Lung (tissue), 12 donors: ENCODE data around the gene PSME3IP1. TPM values are rescaled to one million over a fixed set of nuclear protein-coding genes. Genes with fewer than 3 reads are reported as not detected.

Experiments
- ATAC-seq: fragments of 200-7000 bp; cut with Tn5 transposase; one replicate; pipeline ENCODE4 v1.9.1; 2020; ENCODE audit warnings: moderate number of reproducible peaks; ENCODE audit not compliant: insufficient read depth, low FRiP score
- DNase-seq, 3 donors: peaks; one replicate each; pipeline ENCODE4 v3.0.0-alpha.2; 2013 to 2017
- H3K27ac ChIP-seq, 2 donors: one replicate each; pipeline ENCODE4 v1.5.1; 2013; ENCODE audit warnings: mild to moderate bottlenecking in 2 of 2, moderate library complexity in 2 of 2, control low read depth in 1 of 2, inconsistent platforms in 1 of 2, low read depth in 1 of 2, low read length in 1 of 2
- H3K27me3 ChIP-seq, 3 donors: one replicate each; pipeline ENCODE4 v1.5.1; 2013; ENCODE audit warnings: low read length in 2 of 3; ENCODE audit not compliant: control insufficient read depth in 3 of 3, insufficient read depth in 3 of 3
- H3K36me3 ChIP-seq, 4 donors: one replicate each; pipeline ENCODE4 v1.5.1; 2013; ENCODE audit warnings: low read length in 4 of 4, mild to moderate bottlenecking in 1 of 4, moderate library complexity in 1 of 4; ENCODE audit not compliant: control insufficient read depth in 4 of 4, insufficient read depth in 4 of 4
- H3K4me1 ChIP-seq, 5 donors: one replicate each; pipeline ENCODE4 v1.5.1; 2013; ENCODE audit warnings: low read length in 5 of 5, mild to moderate bottlenecking in 2 of 5, moderate library complexity in 1 of 5; ENCODE audit not compliant: control insufficient read depth in 5 of 5, insufficient read depth in 5 of 5
- H3K4me3 ChIP-seq: one replicate; pipeline ENCODE4 v1.5.1; 2013; ENCODE audit warnings: mild to moderate bottlenecking, control low read depth, moderate library complexity
- H3K9ac ChIP-seq, 2 donors: one replicate each; pipeline ENCODE4 v1.5.1; 2013; ENCODE audit warnings: low read length in 2 of 2, control low read depth in 1 of 2; ENCODE audit not compliant: insufficient read depth in 1 of 2
- H3K9me3 ChIP-seq, 4 donors: one replicate each; pipeline ENCODE4 v1.5.1; 2013; ENCODE audit warnings: low read length in 3 of 4, mild to moderate bottlenecking in 1 of 4, moderate library complexity in 1 of 4; ENCODE audit not compliant: control insufficient read depth in 4 of 4, insufficient read depth in 3 of 4
- WGBS, 2 donors: extraction: QIAGEN DNeasy Blood & Tissue Kit; methylation state at CpG; one replicate each; pipeline ENCODE4 v1.1.7; 2013; 5-methylcytosine and 5-hydroxymethylcytosine counted together
- polyA plus RNA-seq, 2 donors: library from polyadenylated mRNA; stranded (reverse); fragments of 200-250 nt; gene quantifications; one replicate each; pipeline ENCODE4 v1.2.1, GENCODE V29; 2013
- total RNA-seq, 2 donors: library from RNA; depleted of rRNA in 1 of 2; stranded (reverse); fragments of >200 nt in 1 of 2; gene quantifications; one replicate each; pipeline ENCODE4 v1.2.1, GENCODE V29; 2014 to 2021
- TF ChIP-seq, protein P1 (sequence below): IDR thresholded peaks from 2 replicates; pipeline ENCODE4 v1.5.1; 2012; ENCODE audit warnings: mild to moderate bottlenecking; ENCODE audit errors: control extremely low read depth, extremely low read depth
- donor health status: control.
- donor health status: control.
- donor health status: Bipolar disorder and iron deficiency.
- donor health status: healthy.
- donor health status: DM: yes; HTN: yes; CAD: no.

Gene PSME3IP1
- total and polyA plus RNA-seq, 4 donors = 59.3 to 83.1 (median 63.1) TPM

DNA sequence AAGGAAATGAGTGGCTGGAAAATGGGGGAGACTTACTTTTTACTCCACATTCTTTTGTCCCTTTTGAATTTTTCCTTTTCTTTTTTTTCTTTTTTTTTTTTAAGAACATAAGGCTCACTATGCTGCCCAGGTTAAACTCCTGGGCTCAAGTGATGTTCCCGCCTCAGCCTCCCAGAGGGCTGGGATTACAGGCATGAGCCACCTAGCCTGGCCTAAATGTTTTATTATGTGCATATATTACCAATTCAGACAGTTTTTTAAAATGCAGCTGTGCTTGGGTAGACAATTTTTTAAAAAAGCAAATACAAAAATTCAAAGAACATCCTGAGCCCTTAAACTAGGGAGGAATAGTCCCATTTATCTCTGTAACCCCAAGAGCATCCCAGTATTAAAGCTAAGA lies 28.3 kb downstream of the PSME3IP1 start:
- WGBS, 2 donors = 95 to 96% methylated on average over 1 of the region's 1 CpG
- Histone ChIP-seq H3K4me3 (no peak overlapping the region), H3K9ac (no peak overlapping the region), H3K27me3 (no peaks in the 10 kb centered on the region), H3K9me3 (no peaks in the 10 kb centered on the region), H3K4me1 (peaks cover 0 to 3% (median 0%) of the 10 kb centered on the region in 5 donors), H3K36me3 (peaks cover 17 to 29% (median 23%) of the 10 kb centered on the region in 4 donors), H3K27ac (no peak overlapping the region)
- ATAC-seq (no peak), DNase-seq (no peak)
- TF ChIP-seq, protein P1, sequence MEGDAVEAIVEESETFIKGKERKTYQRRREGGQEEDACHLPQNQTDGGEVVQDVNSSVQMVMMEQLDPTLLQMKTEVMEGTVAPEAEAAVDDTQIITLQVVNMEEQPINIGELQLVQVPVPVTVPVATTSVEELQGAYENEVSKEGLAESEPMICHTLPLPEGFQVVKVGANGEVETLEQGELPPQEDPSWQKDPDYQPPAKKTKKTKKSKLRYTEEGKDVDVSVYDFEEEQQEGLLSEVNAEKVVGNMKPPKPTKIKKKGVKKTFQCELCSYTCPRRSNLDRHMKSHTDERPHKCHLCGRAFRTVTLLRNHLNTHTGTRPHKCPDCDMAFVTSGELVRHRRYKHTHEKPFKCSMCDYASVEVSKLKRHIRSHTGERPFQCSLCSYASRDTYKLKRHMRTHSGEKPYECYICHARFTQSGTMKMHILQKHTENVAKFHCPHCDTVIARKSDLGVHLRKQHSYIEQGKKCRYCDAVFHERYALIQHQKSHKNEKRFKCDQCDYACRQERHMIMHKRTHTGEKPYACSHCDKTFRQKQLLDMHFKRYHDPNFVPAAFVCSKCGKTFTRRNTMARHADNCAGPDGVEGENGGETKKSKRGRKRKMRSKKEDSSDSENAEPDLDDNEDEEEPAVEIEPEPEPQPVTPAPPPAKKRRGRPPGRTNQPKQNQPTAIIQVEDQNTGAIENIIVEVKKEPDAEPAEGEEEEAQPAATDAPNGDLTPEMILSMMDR = no peak

DNA sequence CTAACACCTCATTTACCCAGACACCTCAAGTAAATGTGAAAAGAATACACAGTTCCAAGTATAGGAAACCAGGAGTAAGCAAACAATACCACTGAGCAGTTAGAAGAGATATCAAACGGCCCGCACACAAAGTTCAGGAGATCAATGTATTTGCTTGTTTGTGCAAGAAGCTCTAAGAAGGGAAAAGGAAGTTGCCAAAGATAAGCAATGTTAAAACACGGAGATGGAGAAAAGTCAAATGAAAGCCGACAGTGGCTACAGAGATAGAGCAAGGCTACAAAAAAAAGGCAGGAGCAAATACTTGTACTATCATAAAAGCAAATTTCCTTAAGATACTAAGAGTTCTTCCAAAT lies 29.5 kb downstream of the PSME3IP1 start:
- 24 to 49% methylated on average over 4 of the region's 4 CpGs for WGBS, 2 donors
- ATAC-seq (no peak), DNase-seq (no peak)
- TF ChIP-seq, protein P1 = no peak
- Histone ChIP-seq H3K9ac (no peak overlapping the region), H3K9me3 (no peaks in the 10 kb centered on the region), H3K4me1 (peaks cover 0 to 3% (median 0%) of the 10 kb centered on the region in 5 donors), H3K36me3 (peaks cover 17 to 30% (median 23%) of the 10 kb centered on the region in 4 donors), H3K4me3 (no peak overlapping the region), H3K27ac (no peak overlapping the region), H3K27me3 (no peaks in the 10 kb centered on the region)

DNA sequence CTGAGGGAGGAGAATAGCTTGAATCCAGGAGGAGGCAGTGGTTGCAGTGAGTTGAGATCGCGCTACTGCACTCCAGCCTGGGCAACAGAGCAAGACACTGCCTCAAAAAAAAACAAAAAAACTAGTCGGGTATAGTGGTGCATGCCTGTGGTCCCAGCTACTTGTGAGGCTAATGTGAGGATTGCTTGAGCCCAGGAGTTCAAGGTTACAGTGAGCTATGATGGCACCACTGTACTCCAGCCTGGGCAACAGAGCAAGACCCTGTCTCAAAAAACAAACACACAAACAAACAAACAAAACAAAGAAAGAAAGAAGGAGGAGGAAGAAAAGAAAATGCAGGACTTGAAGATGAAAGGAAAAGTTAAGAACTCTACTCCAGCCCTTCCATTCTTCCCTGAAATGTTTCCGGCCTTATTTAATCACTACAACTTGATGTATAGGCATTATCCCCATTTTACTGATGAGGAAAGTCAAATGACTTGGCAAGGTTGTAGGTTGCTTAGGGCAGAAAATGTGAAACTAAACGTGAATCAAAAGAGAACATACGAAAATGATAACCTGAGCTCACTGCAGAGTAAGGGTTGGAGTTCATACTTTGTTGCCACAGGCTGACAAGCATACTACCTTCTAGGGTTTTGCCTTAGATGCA lies 30.0 kb downstream of the PSME3IP1 start:
- no peaks in the 10 kb centered on the region for H3K9me3 ChIP-seq
- no peaks in the 10 kb centered on the region for H3K27me3 ChIP-seq
- TF ChIP-seq, protein P1 = no peak
- ATAC-seq (no peak), DNase-seq (no peak)
- WGBS, 2 donors = 77 to 80% methylated on average over 6 of the region's 6 CpGs
- no peak overlapping the region for H3K9ac ChIP-seq
- no peak overlapping the region for H3K27ac ChIP-seq
- H3K4me3 ChIP-seq = no peak overlapping the region
- peaks cover 17 to 29% (median 22%) of the 10 kb centered on the region in 4 donors for H3K36me3 ChIP-seq
- peaks cover 0 to 6% (median 0%) of the 10 kb centered on the region in 5 donors for H3K4me1 ChIP-seq

DNA sequence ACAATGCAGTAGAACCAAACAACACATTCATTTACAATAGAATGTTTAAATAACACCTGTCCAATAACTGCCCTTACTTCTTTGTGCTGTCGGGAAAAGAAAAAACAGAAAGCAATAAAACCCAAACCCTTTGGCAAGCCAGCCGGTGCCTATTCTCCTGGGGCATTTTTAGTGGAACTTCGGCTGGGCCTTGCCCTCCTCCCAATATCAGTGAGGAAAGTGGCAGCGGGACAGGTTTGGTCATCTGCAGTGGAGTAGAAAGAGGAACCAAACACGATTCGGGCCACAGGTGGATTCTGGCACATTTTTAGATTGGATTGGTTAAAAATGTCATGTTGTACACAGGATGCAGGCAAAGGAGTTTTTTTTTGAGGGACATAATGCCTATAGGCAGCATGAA lies 32.0 kb downstream of the PSME3IP1 start:
- Histone ChIP-seq H3K9me3 (no peaks in the 10 kb centered on the region), H3K27ac (no peak overlapping the region), H3K27me3 (no peaks in the 10 kb centered on the region), H3K36me3 (peaks cover 17 to 29% (median 23%) of the 10 kb centered on the region in 4 donors), H3K4me1 (peaks cover 0 to 12% (median 0%) of the 10 kb centered on the region in 5 donors), H3K4me3 (no peak overlapping the region), H3K9ac (no peak overlapping the region)
- WGBS, 2 donors = 85 to 88% methylated on average over 6 of the region's 6 CpGs
- TF ChIP-seq, protein P1 = no peak
- no peak for DNase-seq
- ATAC-seq = no peak
